Measurements from ENCODE around the gene MYO3B. TPM values are rescaled to one million over a fixed set of nuclear protein-coding genes. Genes with fewer than 3 reads are reported as not detected.

Gene MYO3B
- total RNA-seq, 2 experiments from 2014 or later = 0.17 TPM; not detected in 1

DNA sequence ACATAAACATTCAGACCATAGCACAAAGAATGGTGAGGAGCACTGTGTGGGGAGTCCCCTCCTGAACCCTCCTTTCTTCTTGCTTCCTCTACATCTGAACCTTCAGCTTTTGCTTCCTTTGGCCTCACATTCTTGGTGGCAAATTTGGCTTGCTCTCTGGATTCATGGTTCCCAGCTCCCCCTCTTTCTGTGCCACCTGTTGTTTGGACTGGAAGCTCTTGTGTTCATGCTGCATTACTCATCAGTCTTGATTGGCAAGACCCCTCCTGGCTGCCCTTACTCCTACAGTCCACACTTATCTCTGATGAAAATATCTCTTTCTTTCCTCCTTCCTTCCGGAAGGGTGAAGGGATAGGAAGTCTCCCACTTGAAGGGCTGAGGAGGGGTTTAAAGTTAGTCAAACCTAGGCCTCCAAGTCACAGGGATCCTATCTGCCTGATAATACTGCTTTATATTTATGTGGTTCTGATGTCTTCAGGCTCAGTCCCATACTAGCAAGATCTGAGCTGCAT is 70.0 kb downstream of the MYO3B start:
- Mint-ChIP-seq H3K4me3 (no peak overlapping the region), H3K27ac (no peak overlapping the region), H3K9me3 (no peaks in the 10 kb centered on the region), H3K36me3 (ENCODE audit: low read depth) (no peaks in the 10 kb centered on the region), H3K4me1 (ENCODE audit: low read depth) (no peaks in the 10 kb centered on the region), H3K27me3 (ENCODE audit: low read depth) (peaks cover 15% of the 10 kb centered on the region)
- no peak for DNase-seq
- intact Hi-C loops (cut with micrococcal nuclease) = no loop called here
- CTCF ChIA-PET = interaction anchor here (0.6 to 1.0 kb wide), 2 partner anchors 17 to 278 kb away, joined by 3 read pairs; no protein-coding TSS in a partner anchor

DNA sequence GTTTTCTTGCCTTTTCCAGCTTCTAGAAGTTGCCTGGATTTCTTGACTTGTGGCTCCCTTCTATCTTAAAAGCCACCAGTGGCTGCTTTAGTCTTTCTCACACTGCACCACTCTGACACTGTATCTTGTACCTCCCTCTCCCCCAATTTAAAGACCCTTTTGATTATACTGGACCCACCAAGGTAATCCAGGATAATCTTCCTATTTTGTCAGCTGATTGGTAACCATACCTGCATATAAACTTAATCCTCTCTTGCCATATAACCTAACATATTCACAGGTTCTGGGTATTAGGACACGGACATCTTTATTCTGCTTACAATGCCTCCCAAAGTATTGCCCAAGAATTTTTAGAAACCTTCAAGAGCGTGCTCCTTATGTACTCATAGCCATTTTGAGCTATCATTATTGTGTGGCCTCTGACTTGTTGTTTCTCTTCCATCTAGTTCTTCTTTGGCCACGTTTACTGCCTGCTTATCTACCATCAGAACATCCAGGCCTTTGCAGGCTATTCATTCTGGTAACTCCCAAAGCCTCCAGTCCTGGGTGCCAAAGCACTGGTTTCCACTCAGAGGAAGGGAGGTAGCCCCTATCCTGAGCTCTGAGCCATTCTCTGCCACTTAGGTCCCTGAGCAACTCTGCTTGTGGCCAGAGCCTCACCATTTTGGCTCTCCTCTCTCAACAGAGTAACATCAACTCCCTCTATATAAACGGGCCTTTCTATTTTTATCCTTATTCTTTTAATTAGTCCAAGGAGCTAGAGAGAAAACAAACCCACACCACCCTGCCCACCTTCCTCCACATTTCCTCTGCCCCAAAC is 70.8 kb downstream of the MYO3B start:
- Mint-ChIP-seq H3K36me3 (ENCODE audit: low read depth) (no peaks in the 10 kb centered on the region), H3K9me3 (no peaks in the 10 kb centered on the region), H3K4me3 (no peak overlapping the region), H3K4me1 (ENCODE audit: low read depth) (no peaks in the 10 kb centered on the region), H3K27me3 (ENCODE audit: low read depth) (peaks cover 11% of the 10 kb centered on the region), H3K27ac (no peak overlapping the region)
- CTCF ChIA-PET = interaction anchor here (1.0 kb wide), 1 partner anchor 17 kb away, joined by 3 read pairs; no protein-coding TSS in a partner anchor
- intact Hi-C loops (cut with micrococcal nuclease) = no loop called here
- DNase-seq = no peak

DNA sequence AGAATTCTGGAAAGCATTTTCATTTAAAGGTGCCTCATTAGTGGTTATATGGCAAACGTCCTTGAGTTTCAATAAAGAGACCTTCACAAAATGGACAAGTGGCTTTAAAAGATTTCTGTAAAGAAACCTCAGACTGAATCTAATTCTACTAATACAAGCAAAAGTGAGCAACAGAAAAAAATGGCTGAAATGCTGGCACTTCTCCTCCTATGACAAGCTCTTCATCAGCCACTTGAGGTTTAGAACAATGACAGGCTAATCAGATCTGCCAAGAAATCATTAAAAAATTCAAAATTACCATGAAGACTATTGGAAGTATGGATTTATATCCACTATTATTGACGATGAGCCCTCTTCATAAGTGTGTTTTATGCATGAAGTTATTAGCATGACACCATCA is 71.8 kb downstream of the MYO3B start:
- DNase-seq = no peak
- Mint-ChIP-seq H3K27me3 (ENCODE audit: low read depth) (peaks cover 16% of the 10 kb centered on the region), H3K27ac (no peak overlapping the region), H3K4me3 (no peak overlapping the region), H3K9me3 (no peaks in the 10 kb centered on the region), H3K36me3 (ENCODE audit: low read depth) (no peaks in the 10 kb centered on the region), H3K4me1 (ENCODE audit: low read depth) (no peaks in the 10 kb centered on the region)
- CTCF ChIA-PET = no interaction called here
- intact Hi-C loops (cut with micrococcal nuclease) = no loop called here

DNA sequence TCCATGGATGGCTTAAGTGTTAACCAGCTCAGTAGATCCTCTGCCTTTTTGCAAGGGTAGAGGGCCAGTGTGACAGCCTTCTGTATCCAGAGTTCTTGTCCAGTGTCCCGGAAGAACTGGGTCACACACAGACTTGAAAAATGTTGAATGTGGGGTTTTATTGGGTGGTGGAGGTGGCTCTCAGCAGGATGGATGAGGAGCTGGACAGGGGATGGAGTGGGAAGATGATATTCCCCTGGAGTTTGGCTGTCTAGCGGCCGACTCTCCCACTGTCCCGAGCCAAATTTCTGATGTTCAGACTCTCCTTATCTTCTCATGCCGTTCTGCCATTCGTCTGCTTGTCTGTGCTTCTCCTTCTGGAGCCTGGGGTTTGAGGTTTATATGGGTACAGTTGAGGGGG is 72.6 kb downstream of the MYO3B start:
- intact Hi-C loops (cut with micrococcal nuclease) = no loop called here
- Mint-ChIP-seq H3K9me3 (no peaks in the 10 kb centered on the region), H3K27me3 (ENCODE audit: low read depth) (peaks cover 15% of the 10 kb centered on the region), H3K4me1 (ENCODE audit: low read depth) (no peaks in the 10 kb centered on the region), H3K36me3 (ENCODE audit: low read depth) (no peaks in the 10 kb centered on the region), H3K4me3 (no peak overlapping the region), H3K27ac (no peak overlapping the region)
- no peak for DNase-seq
- CTCF ChIA-PET = no interaction called here

DNA sequence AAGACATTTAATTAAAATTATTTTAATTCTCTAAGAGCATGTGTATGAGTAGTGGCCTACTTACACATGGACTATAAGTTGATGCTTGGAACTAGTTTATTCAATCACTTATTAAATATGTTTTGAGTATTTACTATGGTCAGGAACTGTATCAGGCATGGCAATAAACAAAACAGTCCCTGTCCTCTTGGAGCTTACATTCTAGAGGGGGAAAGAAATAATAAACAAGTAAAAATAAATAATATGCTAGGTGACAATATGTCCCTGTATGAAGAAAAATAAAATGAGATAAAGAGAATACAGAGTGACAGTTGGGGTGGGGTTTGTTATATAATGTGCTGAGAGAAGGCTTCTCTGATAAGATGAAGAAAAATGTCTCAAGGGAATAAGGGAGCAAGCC is 74.5 kb downstream of the MYO3B start:
- no peaks in the 10 kb centered on the region for H3K36me3 Mint-ChIP-seq (ENCODE audit: low read depth)
- no peak overlapping the region for H3K4me3 Mint-ChIP-seq
- intact Hi-C loops (cut with micrococcal nuclease) = no loop called here
- H3K27ac Mint-ChIP-seq = no peak overlapping the region
- no peaks in the 10 kb centered on the region for H3K4me1 Mint-ChIP-seq (ENCODE audit: low read depth)
- CTCF ChIA-PET = no interaction called here
- no peak for DNase-seq
- no peaks in the 10 kb centered on the region for H3K9me3 Mint-ChIP-seq
- H3K27me3 Mint-ChIP-seq (ENCODE audit: low read depth) = peaks cover 15% of the 10 kb centered on the region

DNA sequence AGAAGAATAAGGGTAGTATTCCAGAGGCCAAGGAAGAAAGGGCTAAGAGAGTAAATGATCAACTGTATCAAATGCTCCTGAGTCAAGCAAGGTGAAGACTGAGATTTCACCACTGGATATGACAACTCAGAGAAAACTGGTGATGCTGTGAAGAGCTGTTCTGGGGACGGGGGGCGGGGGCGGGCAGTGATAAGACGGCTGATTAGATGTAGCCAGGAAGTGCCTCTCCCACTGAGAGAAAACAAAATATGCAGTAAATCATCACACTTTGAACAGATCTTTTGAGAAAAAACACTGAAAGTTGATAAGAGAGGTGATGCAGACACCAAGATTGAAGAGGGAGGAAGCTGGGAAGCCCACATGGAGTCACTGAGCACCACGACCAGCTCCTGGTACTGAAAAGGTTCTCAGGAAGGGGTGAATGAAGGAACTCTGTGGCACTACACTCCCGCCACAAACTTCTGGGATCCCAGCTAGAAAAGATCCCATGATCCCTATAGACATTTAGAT is 75.8 kb downstream of the MYO3B start:
- Mint-ChIP-seq H3K27me3 (ENCODE audit: low read depth) (peaks cover 15% of the 10 kb centered on the region), H3K4me1 (ENCODE audit: low read depth) (no peaks in the 10 kb centered on the region), H3K27ac (no peak overlapping the region), H3K9me3 (no peaks in the 10 kb centered on the region), H3K4me3 (no peak overlapping the region), H3K36me3 (ENCODE audit: low read depth) (no peaks in the 10 kb centered on the region)
- DNase-seq = no peak
- CTCF ChIA-PET = no interaction called here
- intact Hi-C loops (cut with micrococcal nuclease) = no loop called here

DNA sequence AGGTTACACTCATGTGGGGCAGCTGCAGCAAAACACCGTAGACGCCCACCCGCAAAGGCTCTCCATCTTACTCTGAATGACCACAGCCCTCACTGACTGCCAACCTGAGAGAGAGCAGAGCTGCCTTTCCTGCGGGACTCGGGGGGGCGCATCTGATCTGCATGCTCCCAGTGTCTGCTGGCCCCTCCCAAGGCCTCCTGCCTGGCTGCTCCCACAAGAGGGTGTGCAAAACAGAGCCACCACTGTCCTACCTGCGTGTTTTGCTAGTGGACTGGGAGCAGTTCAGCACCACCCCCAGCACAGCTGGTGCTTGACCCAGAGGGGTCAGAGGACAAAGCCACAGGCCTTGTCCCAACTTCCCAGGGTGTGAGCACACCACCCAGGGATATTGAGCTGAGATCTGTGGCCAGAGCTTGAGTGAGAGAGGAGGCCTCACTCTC is 76.4 kb downstream of the MYO3B start:
- no peaks in the 10 kb centered on the region for H3K36me3 Mint-ChIP-seq (ENCODE audit: low read depth)
- no peak overlapping the region for H3K27ac Mint-ChIP-seq
- CTCF ChIA-PET = no interaction called here
- no peaks in the 10 kb centered on the region for H3K4me1 Mint-ChIP-seq (ENCODE audit: low read depth)
- intact Hi-C loops (cut with micrococcal nuclease) = no loop called here
- H3K27me3 Mint-ChIP-seq (ENCODE audit: low read depth) = peaks cover 15% of the 10 kb centered on the region
- H3K4me3 Mint-ChIP-seq = no peak overlapping the region
- no peak for DNase-seq
- no peaks in the 10 kb centered on the region for H3K9me3 Mint-ChIP-seq

DNA sequence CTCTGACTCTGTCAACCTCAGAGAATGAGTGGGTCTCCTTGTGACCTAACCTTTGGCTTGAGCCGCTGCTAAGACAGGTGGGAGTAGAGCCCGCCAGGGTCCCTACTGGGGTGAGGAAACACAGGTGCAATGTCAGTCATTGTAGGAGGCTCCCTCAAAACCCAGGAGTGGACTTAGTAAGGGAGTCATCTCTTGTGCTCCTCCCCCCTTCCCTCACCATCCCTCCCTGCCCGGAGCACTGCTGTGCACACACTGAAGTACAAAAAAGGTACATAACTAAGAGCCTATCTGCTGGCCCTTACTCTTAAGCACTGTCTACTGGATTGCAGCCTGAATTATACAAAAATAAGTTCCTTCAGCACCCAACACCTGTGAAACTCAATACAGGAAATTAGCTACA is 77.2 kb downstream of the MYO3B start:
- H3K36me3 Mint-ChIP-seq (ENCODE audit: low read depth) = no peaks in the 10 kb centered on the region
- no peak overlapping the region for H3K4me3 Mint-ChIP-seq
- H3K9me3 Mint-ChIP-seq = no peaks in the 10 kb centered on the region
- DNase-seq = no peak
- H3K27me3 Mint-ChIP-seq (ENCODE audit: low read depth) = peaks cover 11% of the 10 kb centered on the region
- intact Hi-C loops (cut with micrococcal nuclease) = no loop called here
- CTCF ChIA-PET = no interaction called here
- H3K4me1 Mint-ChIP-seq (ENCODE audit: low read depth) = no peaks in the 10 kb centered on the region
- H3K27ac Mint-ChIP-seq = no peak overlapping the region

DNA sequence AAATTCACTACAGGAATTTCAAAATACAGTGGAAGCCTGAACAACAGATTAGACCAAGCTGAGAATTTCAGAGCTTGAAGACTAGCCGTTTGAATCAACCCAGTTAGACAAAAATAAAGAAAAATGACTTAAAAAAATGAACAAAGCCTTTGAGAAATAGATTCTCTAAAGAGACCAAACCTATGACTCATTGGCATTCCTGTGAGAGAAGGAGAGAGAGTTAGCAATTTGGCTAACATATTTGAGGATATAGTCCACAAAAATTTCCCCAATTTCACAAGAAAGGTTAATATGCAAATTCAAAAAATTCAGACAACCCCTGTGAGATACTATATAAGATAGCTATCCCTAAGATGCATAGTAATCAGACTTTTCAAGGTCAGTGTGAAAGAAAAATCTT is 78.0 kb downstream of the MYO3B start:
- CTCF ChIA-PET = interaction anchor here (0.6 kb wide), 1 partner anchor 234 kb away, joined by 3 read pairs; no protein-coding TSS in a partner anchor
- Mint-ChIP-seq H3K4me3 (no peak overlapping the region), H3K9me3 (peaks cover 3% of the 10 kb centered on the region), H3K36me3 (ENCODE audit: low read depth) (no peaks in the 10 kb centered on the region), H3K4me1 (ENCODE audit: low read depth) (no peaks in the 10 kb centered on the region), H3K27me3 (ENCODE audit: low read depth) (peaks cover 11% of the 10 kb centered on the region), H3K27ac (no peak overlapping the region)
- DNase-seq = no peak
- intact Hi-C loops (cut with micrococcal nuclease) = no loop called here

DNA sequence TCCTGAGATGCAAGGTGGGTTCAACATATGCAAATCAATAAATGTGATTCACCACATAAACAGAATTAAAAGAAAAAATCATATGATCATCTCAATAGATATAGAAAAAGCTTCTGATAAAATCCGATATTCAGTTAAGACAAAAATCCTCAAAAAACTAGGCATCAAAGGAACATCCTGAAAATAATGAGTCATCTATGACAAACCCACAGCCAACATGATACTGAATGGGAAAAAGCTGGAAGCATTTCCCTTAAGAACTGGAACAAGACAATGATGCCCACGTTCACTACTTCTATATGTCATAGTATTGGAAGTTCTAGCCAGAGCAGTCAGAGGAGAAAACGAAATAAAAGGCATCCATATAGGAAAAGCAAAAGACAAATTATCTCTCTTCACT is 80.4 kb downstream of the MYO3B start:
- intact Hi-C loops (cut with micrococcal nuclease) = no loop called here
- Mint-ChIP-seq H3K27ac (no peak overlapping the region), H3K4me3 (no peak overlapping the region), H3K4me1 (ENCODE audit: low read depth) (no peaks in the 10 kb centered on the region), H3K9me3 (peaks cover 8% of the 10 kb centered on the region), H3K36me3 (ENCODE audit: low read depth) (no peaks in the 10 kb centered on the region), H3K27me3 (ENCODE audit: low read depth) (peaks cover 14% of the 10 kb centered on the region)
- CTCF ChIA-PET = interaction anchor here (1.2 kb wide), 1 partner anchor 21 kb away, joined by 3 read pairs; no protein-coding TSS in a partner anchor
- no peak for DNase-seq

DNA sequence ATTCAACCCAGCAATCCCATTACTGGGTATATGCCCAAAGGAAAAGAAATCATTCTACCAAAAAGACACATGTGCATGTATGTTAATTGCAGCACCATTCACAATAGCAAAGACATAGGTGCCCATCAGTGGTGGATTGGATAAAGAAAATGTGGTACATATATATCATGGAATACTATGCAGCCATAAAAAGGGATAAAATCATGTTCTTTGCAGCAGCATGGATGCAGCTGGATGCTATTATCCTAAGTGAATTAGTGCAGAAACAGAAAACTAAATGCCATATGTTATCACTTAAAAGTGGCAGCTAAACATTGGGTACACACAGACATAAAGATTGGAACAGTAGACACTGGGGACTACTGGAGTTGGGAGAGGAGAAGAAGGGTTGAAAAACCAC is 82.2 kb downstream of the MYO3B start:
- intact Hi-C loops (cut with micrococcal nuclease) = no loop called here
- Mint-ChIP-seq H3K4me3 (no peak overlapping the region), H3K36me3 (ENCODE audit: low read depth) (no peaks in the 10 kb centered on the region), H3K27me3 (ENCODE audit: low read depth) (peaks cover 6% of the 10 kb centered on the region), H3K4me1 (ENCODE audit: low read depth) (no peaks in the 10 kb centered on the region), H3K9me3 (peaks cover 12% of the 10 kb centered on the region), H3K27ac (no peak overlapping the region)
- CTCF ChIA-PET = interaction anchor here (0.5 kb wide), 1 partner anchor 218 kb away, joined by 4 read pairs; no protein-coding TSS in a partner anchor
- DNase-seq = no peak

DNA sequence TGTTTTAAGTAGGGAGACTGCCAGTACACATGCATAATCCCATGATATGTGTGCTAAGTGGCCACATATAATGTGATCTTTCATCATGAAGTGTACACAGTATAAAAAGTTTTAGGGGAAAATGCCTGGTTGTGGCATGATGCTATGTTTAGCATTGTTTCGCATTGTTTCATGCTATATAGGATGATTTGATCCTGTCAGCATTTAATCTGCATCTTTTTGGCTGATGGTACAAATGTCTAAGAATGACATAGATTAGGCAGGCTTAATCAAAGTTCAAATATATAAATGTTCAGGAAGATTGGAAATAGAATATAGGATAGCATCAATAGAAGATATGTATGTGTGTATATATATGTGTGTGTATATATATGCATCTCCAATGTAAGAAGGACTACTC is 83.6 kb downstream of the MYO3B start:
- Mint-ChIP-seq H3K4me1 (ENCODE audit: low read depth) (no peaks in the 10 kb centered on the region), H3K9me3 (peaks cover 12% of the 10 kb centered on the region), H3K27ac (no peak overlapping the region), H3K36me3 (ENCODE audit: low read depth) (no peaks in the 10 kb centered on the region), H3K27me3 (ENCODE audit: low read depth) (peaks cover 2% of the 10 kb centered on the region), H3K4me3 (no peak overlapping the region)
- CTCF ChIA-PET = no interaction called here
- intact Hi-C loops (cut with micrococcal nuclease) = no loop called here
- no peak for DNase-seq

DNA sequence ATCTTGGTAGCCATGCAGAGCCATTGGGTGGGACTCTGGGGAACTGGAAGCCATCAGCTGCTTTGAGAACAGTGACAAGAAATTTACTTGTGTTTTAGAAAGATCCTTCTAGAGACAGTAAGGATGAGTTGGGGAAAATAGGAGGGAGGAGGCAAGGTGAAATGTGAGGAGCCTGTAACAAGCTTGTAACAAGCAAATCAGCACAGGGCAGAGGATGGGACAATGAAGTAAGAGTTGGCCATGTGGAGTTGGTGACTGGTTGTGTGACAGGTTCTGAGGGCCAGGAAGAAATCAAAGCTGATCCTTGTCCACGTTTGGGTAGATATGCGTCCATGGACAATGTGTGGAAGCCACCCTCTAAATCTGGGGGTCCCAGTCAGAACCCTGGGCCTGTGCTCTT is 84.4 kb downstream of the MYO3B start:
- DNase-seq = no peak
- Mint-ChIP-seq H3K4me3 (no peak overlapping the region), H3K36me3 (ENCODE audit: low read depth) (no peaks in the 10 kb centered on the region), H3K9me3 (peaks cover 12% of the 10 kb centered on the region), H3K27ac (no peak overlapping the region), H3K27me3 (ENCODE audit: low read depth) (peaks cover 2% of the 10 kb centered on the region), H3K4me1 (ENCODE audit: low read depth) (no peaks in the 10 kb centered on the region)
- CTCF ChIA-PET = no interaction called here
- intact Hi-C loops (cut with micrococcal nuclease) = no loop called here

Data from activated naive CD4-positive, alpha-beta T cell treated with anti-CD3 and anti-CD28 coated beads for 36 hours (primary cell).